Activated CD8-positive, alpha-beta T cell treated with anti-CD3 and anti-CD28 coated beads, Interleukin-2, amount 10 ng/mL, durations not matched to agents 7 days and 5 days (primary cell): Measurements from ENCODE around the gene SPG7. TPM values are rescaled to one million over a fixed set of nuclear protein-coding genes. Genes with fewer than 3 reads are reported as not detected.
"Not testable (repeated sequence)": the region's sequence is repeated elsewhere in the genome, so short reads cannot be mapped to it uniquely, and the experiment has no call there.

Experiments used
- ATAC-seq: fragments of 150-1000 bp; cut with Tn5 transposase; one replicate; pipeline ENCODE4 v1.10.0; 2021; ENCODE audit warnings: moderate library complexity
- CTCF ChIA-PET: fragments of 350-600 bp; sonication (Branson Sonifier 250); formaldehyde crosslinking; loops from one replicate; lab custom pipeline; 2021; ENCODE audit warnings: antibody characterized with exemption; lab: Charles Lee
- POLR2A ChIA-PET: fragments of 350-600 bp; sonication (Branson Sonifier 250); formaldehyde crosslinking; loops from one replicate; lab custom pipeline; 2021; ENCODE audit warnings: antibody characterized with exemption; lab: Charles Lee
- DNase-seq: peaks from one replicate; pipeline ENCODE4 v3.0.0-alpha.2; 2020
- H3K27ac Mint-ChIP-seq: one replicate; pipeline ENCODE4 v1.8.0; 2021; ENCODE audit warnings: mild to moderate bottlenecking, mixed read lengths
- H3K27me3 Mint-ChIP-seq: one replicate; pipeline ENCODE4 v1.8.0; 2021; ENCODE audit warnings: low read depth, mixed read lengths
- H3K36me3 Mint-ChIP-seq: one replicate; pipeline ENCODE4 v1.8.0; 2021; ENCODE audit warnings: low read depth, mixed read lengths
- H3K4me1 Mint-ChIP-seq: one replicate; pipeline ENCODE4 v1.8.0; 2021; ENCODE audit warnings: low read depth, mixed read lengths
- H3K4me3 Mint-ChIP-seq: one replicate; pipeline ENCODE4 v1.8.0; 2021; ENCODE audit warnings: mild to moderate bottlenecking, mixed read lengths
- H3K9me3 Mint-ChIP-seq: one replicate; pipeline ENCODE4 v1.8.0; 2022; ENCODE audit warnings: mixed read lengths; ENCODE audit not compliant: insufficient read depth
- total RNA-seq, 2 experiments: library from RNA; stranded (reverse); gene quantifications; one replicate each; pipeline ENCODE4 v1.2.3, GENCODE V29; 2021

Gene SPG7
- total RNA-seq, 2 experiments from 2014 or later = 94.7 to 98.4 TPM

DNA sequence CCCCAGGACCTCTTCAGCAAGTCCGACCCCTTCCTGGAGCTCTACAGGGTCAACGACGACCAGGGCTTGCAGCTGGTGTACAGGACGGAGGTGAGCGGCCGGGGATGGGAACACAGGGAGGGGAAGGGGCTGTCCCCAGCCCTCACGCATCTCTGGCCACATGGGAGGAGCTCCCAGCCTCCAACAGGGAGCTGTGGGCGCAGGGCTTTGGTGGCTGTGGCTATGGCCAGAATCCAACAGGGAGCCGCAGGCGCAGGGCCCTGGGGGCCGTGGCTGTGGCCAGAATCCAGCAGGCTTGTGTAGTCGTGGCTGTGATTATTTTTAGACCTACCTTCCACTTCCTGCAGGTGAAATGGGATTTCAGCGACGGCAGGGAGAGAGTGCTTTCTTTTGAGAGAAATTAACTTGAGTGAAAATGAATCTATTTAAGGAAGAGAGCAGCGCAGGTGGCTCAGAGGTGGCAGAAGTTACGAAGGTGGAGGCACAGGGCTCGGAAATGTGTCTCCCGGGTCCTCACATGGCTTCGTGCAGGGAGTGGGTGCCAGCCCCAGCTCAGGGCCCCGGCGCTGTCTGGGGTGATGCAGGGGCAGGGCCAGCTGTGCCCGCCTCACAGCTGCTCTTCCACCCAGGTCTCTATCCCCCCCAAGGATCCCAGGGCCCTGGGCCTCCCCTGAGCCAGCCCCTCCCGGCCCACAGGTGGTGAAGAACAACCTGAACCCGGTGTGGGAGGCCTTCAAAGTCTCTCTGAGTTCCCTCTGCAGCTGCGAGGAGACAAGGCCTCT is 76.8 kb downstream of the SPG7 start:
- Mint-ChIP-seq H3K36me3 (no peaks in the 10 kb centered on the region), H3K27ac (no peak overlapping the region), H3K9me3 (no peaks in the 10 kb centered on the region), H3K4me1 (no peaks in the 10 kb centered on the region), H3K27me3 (no peaks in the 10 kb centered on the region), H3K4me3 (no peak overlapping the region)
- ATAC-seq = no peak
- CTCF ChIA-PET = no interaction called here
- DNase-seq = no peak
- POLR2A ChIA-PET = no interaction called here

DNA sequence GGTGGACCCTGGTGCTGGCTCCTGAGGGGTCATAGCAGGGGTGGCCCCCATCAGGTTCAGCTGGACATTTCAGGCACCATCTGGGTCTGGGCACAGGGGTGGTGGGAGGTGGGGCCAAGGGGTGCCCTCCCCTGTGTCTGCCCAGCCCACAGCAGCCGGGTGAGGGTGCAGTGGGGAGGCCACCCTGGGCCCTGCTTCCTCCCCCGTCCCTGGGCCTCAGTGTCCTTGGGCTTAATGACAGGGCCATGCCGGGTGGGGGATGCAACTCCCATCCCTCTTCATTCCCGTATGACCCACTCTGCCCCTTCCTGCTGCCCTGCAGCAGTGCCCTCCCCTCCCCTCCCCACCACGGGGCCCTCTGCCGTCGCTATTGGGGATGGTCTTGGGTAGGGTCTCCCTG is 78.0 kb downstream of the SPG7 start:
- Mint-ChIP-seq H3K4me1 (no peaks in the 10 kb centered on the region), H3K36me3 (no peaks in the 10 kb centered on the region), H3K9me3 (no peaks in the 10 kb centered on the region), H3K4me3 (no peak overlapping the region), H3K27me3 (no peaks in the 10 kb centered on the region), H3K27ac (no peak overlapping the region)
- DNase-seq (no peak), ATAC-seq (no peak)
- ChIA-PET POLR2A (no interaction called here), CTCF (no interaction called here)

- no peaks in the 10 kb centered on the region for H3K9me3 Mint-ChIP-seq
- ChIA-PET POLR2A (no interaction called here), CTCF (no interaction called here)
- H3K4me1 Mint-ChIP-seq = no peaks in the 10 kb centered on the region
- H3K4me3 Mint-ChIP-seq = no peak overlapping the region
- H3K36me3 Mint-ChIP-seq = no peaks in the 10 kb centered on the region
- DNase-seq (no peak), ATAC-seq (peak; percentile 23)
- H3K27ac Mint-ChIP-seq = no peak overlapping the region
- no peaks in the 10 kb centered on the region for H3K27me3 Mint-ChIP-seq
Measured at GRCh38 chr16:89586853-89587252, 78.7 kb downstream of the SPG7 start.

GRCh38 chr16:89587676-89588075 is 79.5 kb downstream of the SPG7 start:
- POLR2A ChIA-PET, H3K4me3 Mint-ChIP-seq, H3K27me3 Mint-ChIP-seq, ATAC-seq, H3K9me3 Mint-ChIP-seq, CTCF ChIA-PET, H3K36me3 Mint-ChIP-seq, DNase-seq, H3K4me1 Mint-ChIP-seq, H3K27ac Mint-ChIP-seq: not testable (repeated sequence)

DNA sequence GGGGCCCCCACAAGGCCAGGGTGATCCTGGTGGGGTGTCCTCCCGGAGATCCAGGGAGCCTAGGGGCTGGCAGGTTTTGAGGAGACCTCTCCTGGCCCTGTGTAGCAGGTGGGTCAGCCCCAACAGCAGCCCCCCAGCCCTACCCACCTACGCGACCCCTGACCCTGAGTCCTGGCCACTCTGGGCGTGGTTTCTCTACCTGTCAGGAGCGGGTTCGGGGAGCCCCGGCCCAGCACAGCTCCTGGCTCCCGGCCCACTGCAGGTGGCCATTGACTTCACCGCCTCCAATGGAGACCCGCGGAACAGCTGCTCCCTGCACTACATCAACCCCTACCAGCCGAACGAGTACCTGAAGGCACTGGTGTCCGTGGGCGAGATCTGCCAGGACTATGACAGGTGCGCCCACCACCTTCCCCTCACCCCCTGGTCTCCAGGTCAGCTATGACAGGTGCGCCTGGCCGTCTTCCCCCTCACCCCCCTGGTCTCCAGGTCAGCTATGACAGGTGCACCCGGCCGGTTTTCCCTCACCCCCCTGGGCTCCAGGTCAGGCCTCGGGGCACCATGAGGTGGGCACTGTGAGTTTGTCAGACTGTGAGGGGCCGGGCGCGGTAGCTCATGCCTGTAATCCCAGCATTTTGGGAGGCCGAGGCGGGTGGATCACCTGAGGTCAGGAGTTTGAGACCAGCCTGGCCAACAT is 80.4 kb downstream of the SPG7 start:
- H3K4me1 Mint-ChIP-seq = peaks cover 4% of the 10 kb centered on the region
- ChIA-PET CTCF (no interaction called here), POLR2A (no interaction called here)
- no peak overlapping the region for H3K27ac Mint-ChIP-seq
- H3K4me3 Mint-ChIP-seq = no peak overlapping the region
- no peaks in the 10 kb centered on the region for H3K9me3 Mint-ChIP-seq
- H3K27me3 Mint-ChIP-seq = no peaks in the 10 kb centered on the region
- ATAC-seq (no peak), DNase-seq (no peak)
- no peaks in the 10 kb centered on the region for H3K36me3 Mint-ChIP-seq

- CTCF ChIA-PET = no interaction called here
- ATAC-seq = no peak
- POLR2A ChIA-PET = no interaction called here
Measured at GRCh38 chr16:89589241-89589926, 81.2 kb downstream of the SPG7 start.

DNA sequence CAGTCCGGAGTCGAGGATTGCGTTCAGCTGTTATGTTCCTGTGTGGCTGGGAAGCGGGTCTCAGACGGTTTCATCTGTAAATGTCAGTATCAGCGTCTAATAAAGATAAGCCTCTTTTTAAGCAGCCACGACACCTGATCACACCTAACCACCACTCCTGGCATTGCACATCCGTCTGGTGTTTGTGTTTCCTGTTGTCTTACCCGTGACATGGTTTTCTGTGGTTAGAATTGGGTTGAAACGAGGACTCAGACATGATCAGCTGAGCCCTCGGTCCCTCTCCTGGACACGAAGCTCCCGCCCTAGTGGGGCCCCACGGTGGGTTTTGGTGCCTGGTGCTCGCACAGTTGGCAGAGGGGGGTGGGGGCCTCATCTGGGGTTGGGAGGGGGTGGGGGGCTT is 85.6 kb downstream of the SPG7 start:
- CTCF ChIA-PET = interaction anchor here (0.8 kb wide), 1 partner anchor 353 kb away, joined by 3 read pairs; no protein-coding TSS in a partner anchor
- Mint-ChIP-seq H3K27ac (peak overlapping the region; percentile 71), H3K36me3 (no peaks in the 10 kb centered on the region), H3K4me1 (peaks cover 13% of the 10 kb centered on the region), H3K9me3 (no peaks in the 10 kb centered on the region), H3K27me3 (no peaks in the 10 kb centered on the region), H3K4me3 (peak overlapping the region; percentile 10)
- ATAC-seq = peak; percentile 81
- POLR2A ChIA-PET = no interaction called here
- DNase-seq = peak; percentile 74

More at GRCh38 chr16:89589241-89589926, 81.2 kb downstream of the SPG7 start:
- DNase-seq = no peak
- Mint-ChIP-seq H3K4me1 (peaks cover 12% of the 10 kb centered on the region), H3K27me3 (no peaks in the 10 kb centered on the region), H3K27ac (no peak overlapping the region), H3K9me3 (no peaks in the 10 kb centered on the region), H3K36me3 (no peaks in the 10 kb centered on the region), H3K4me3 (no peak overlapping the region)

GRCh38 chr16:89595330-89596060 is 87.3 kb downstream of the SPG7 start:
- Mint-ChIP-seq H3K36me3 (no peaks in the 10 kb centered on the region), H3K9me3 (no peaks in the 10 kb centered on the region), H3K4me1 (peaks cover 16% of the 10 kb centered on the region), H3K4me3 (no peak overlapping the region), H3K27me3 (peaks cover 3% of the 10 kb centered on the region), H3K27ac (no peak overlapping the region)
- ChIA-PET POLR2A (no interaction called here), CTCF (no interaction called here)
- no peak for DNase-seq
- no peak for ATAC-seq

- ChIA-PET POLR2A (no interaction called here), CTCF (no interaction called here)
- Mint-ChIP-seq H3K27me3 (peaks cover 3% of the 10 kb centered on the region), H3K9me3 (no peaks in the 10 kb centered on the region), H3K27ac (no peak overlapping the region), H3K4me3 (no peak overlapping the region), H3K36me3 (no peaks in the 10 kb centered on the region), H3K4me1 (peaks cover 16% of the 10 kb centered on the region)
- ATAC-seq (no peak), DNase-seq (no peak)
Measured at GRCh38 chr16:89596061-89596689, 88.0 kb downstream of the SPG7 start.

GRCh38 chr16:89596957-89597649 is 88.9 kb downstream of the SPG7 start:
- POLR2A ChIA-PET = no interaction called here
- no peaks in the 10 kb centered on the region for H3K36me3 Mint-ChIP-seq
- ATAC-seq = no peak
- CTCF ChIA-PET = no interaction called here
- H3K4me3 Mint-ChIP-seq = no peak overlapping the region
- H3K27me3 Mint-ChIP-seq = peaks cover 3% of the 10 kb centered on the region
- peaks cover 16% of the 10 kb centered on the region for H3K4me1 Mint-ChIP-seq
- no peaks in the 10 kb centered on the region for H3K9me3 Mint-ChIP-seq
- no peak for DNase-seq
- no peak overlapping the region for H3K27ac Mint-ChIP-seq

- DNase-seq = peak; percentile 48
- H3K9me3 Mint-ChIP-seq = no peaks in the 10 kb centered on the region
- H3K4me3 Mint-ChIP-seq = no peak overlapping the region
- ChIA-PET POLR2A (no interaction called here), CTCF (no interaction called here)
- peaks cover 7% of the 10 kb centered on the region for H3K27me3 Mint-ChIP-seq
- no peak for ATAC-seq
- H3K36me3 Mint-ChIP-seq = no peaks in the 10 kb centered on the region
- no peak overlapping the region for H3K27ac Mint-ChIP-seq
- H3K4me1 Mint-ChIP-seq = peaks cover 23% of the 10 kb centered on the region
Measured at GRCh38 chr16:89598199-89598598, 90.0 kb downstream of the SPG7 start.
